HUES64 (cell line): ENCODE measurements around the gene S100A7. TPM values are rescaled to one million over a fixed set of nuclear protein-coding genes. Genes with fewer than 3 reads are reported as not detected.

Experiments used
- H3K27ac ChIP-seq: 2 replicates; pipeline ENCODE4 v1.7.0; 2013; ENCODE audit warnings: low read depth, low read length, inconsistent platforms
- H3K27me3 ChIP-seq: 2 replicates; pipeline ENCODE4 v1.6.1; 2013; ENCODE audit warnings: mild to moderate bottlenecking, low read length; ENCODE audit not compliant: insufficient read depth
- H3K36me3 ChIP-seq: 2 replicates; pipeline ENCODE4 v1.6.1; 2013; ENCODE audit warnings: mild to moderate bottlenecking, low read length; ENCODE audit not compliant: insufficient read depth
- H3K4me1 ChIP-seq: 2 replicates; pipeline ENCODE4 v1.6.1; 2013; ENCODE audit warnings: mild to moderate bottlenecking, low read length, moderate library complexity; ENCODE audit not compliant: insufficient read depth
- H3K4me3 ChIP-seq: 2 replicates; pipeline ENCODE4 v1.5.1; 2013; ENCODE audit warnings: mild to moderate bottlenecking, low read length, moderate library complexity
- H3K9ac ChIP-seq: 2 replicates; pipeline ENCODE4 v1.6.1; 2013; ENCODE audit warnings: mild to moderate bottlenecking, low read depth, low read length
- H3K9me3 ChIP-seq: 2 replicates; pipeline ENCODE4 v1.6.1; 2013; ENCODE audit warnings: low read depth, low read length; ENCODE audit not compliant: insufficient read depth
- WGBS: fragments of 150-250, 120-280 bp; methylation state at CpG from one replicate; pipeline ENCODE4 v1.1.7; 2013; ENCODE audit warnings: missing lambda C conversion rate; 5-methylcytosine and 5-hydroxymethylcytosine counted together
- polyA plus RNA-seq, 2 experiments: library from polyadenylated mRNA; stranded (reverse); fragments of 50-300 nt; gene quantifications; one replicate each; pipeline ENCODE4 v1.2.3, GENCODE V29; 2013

Gene S100A7
- polyA plus RNA-seq (2013, experiment 1 of 2) = not detected
- not detected for polyA plus RNA-seq (2013, experiment 2 of 2)

DNA sequence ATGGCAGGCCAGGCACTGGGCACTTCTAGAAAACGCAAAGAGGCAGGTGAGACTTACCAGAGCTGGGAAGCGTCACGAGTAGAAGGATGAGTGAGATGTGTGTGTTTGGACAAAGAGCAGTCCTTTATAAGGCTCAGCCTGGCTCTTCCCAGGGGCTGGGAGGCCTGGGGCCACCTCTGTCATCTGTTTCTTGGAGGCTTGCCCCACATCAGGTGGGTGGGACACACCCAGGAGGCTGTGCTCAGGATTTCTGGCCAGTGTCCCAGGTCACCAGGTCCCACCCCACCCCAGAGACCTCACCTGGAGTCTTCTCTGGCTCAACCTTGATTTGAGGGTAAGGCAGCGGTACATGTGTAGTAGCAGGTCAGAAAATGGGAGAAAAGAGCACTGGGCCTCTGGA lies at the start of gene S100A7:
Gene S100A7 (minus strand): TSS at position 101 of the 400 bp plus-strand sequence. CDS start 1,638 bp downstream, outside the sequence.
- Histone ChIP-seq H3K9ac (no peak within 1 kb of the TSS), H3K27me3 (no peaks in the 10 kb centered on the region), H3K4me3 (no peak within 1 kb of the TSS), H3K27ac (no peak within 1 kb of the TSS), H3K9me3 (no peaks in the 10 kb centered on the region), H3K36me3 (no peaks in the 10 kb centered on the region), H3K4me1 (no peaks in the 10 kb centered on the region)
- 90% methylated on average over 4 of the region's 4 CpGs for WGBS

DNA sequence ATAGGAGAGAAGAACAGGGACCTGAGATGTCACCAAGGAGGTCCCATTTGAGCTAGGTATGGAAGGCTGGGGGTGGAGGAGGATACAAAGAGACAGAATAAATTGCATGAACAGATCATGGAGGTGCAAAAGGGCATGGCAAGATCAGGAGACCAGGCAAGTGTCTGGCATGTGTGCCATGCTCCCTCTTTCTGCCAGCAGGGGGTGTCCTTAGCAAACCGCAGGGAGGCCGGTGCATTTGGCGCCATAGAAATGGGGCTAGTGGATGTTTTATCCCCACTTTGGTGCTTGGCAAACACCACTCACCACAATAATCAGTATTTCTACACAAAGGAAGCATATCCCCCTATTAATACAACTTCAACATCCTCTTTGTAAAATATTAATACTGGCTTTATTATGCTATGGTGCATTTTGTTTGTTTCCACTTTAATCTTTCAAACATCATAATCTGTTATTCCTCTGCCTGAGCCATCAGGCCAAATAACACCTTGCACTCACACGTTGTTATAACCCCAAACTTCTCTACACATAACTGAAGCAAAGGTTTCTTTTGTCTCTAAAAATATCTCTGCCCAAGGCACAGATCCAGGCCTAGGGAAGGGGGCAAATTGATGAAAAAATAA lies 49.4 kb upstream of the S100A7 start:
- Histone ChIP-seq H3K36me3 (no peaks in the 10 kb centered on the region), H3K27ac (no peak overlapping the region), H3K27me3 (peaks cover 3% of the 10 kb centered on the region; the same call in 1 of the 2 replicates), H3K4me1 (no peaks in the 10 kb centered on the region), H3K9me3 (no peaks in the 10 kb centered on the region), H3K4me3 (no peak overlapping the region), H3K9ac (no peak overlapping the region)
- 84% methylated on average over 4 of the region's 4 CpGs for WGBS

- 91% methylated on average over 3 of the region's 3 CpGs for WGBS
- Histone ChIP-seq H3K9ac (no peak overlapping the region), H3K36me3 (no peaks in the 10 kb centered on the region), H3K4me1 (no peaks in the 10 kb centered on the region), H3K9me3 (no peaks in the 10 kb centered on the region), H3K4me3 (no peak overlapping the region), H3K27ac (no peak overlapping the region), H3K27me3 (peaks cover 3% of the 10 kb centered on the region; the same call in 1 of the 2 replicates)
Measured at GRCh38 chr1:153509036-153509435, 48.6 kb upstream of the S100A7 start.

DNA sequence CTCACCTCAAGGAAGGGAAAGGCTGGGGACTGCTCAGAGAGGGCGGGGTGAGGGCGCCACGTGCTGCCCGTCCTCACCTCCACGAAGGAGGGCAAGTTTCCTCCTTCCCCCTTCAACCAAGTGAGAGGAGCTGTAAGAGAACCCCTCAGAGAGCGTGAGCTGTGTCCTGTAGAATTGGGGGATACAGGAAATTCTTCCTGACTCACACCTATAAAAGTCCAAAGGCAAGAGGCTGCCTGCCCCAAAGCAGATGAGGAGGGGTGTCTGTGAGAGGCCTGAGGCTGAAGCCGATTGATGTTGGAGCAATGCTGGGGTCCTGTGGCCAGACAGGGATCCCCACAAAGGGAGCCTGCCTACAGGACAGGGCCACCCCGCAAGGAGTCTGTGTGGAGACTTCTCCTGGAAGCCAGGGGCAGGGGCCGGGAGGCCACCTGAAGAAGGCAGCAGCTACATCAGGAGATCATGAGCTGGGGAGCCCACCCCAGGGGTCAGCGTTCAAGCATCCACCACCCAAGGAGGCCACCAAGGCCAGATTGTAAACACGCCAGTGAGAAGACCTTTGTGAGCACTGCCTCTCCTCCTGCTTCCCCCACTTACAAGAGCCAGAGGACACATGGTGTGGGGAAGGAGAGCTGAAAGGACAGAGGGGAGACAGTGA lies 47.6 kb upstream of the S100A7 start:
- 91% methylated on average over 9 of the region's 11 CpGs for WGBS
- Histone ChIP-seq H3K27ac (no peak overlapping the region), H3K4me1 (no peaks in the 10 kb centered on the region), H3K9ac (no peak overlapping the region), H3K27me3 (peaks cover 3% of the 10 kb centered on the region; the same call in 1 of the 2 replicates), H3K4me3 (no peak overlapping the region), H3K36me3 (no peaks in the 10 kb centered on the region), H3K9me3 (no peaks in the 10 kb centered on the region)

GRCh38 chr1:153506831-153507413 lies 46.5 kb upstream of the S100A7 start:
- H3K27me3 ChIP-seq = no peaks in the 10 kb centered on the region; the same call in 1 of the 2 replicates
- no peak overlapping the region for H3K27ac ChIP-seq
- 70% methylated on average over 7 of the region's 7 CpGs for WGBS
- no peaks in the 10 kb centered on the region for H3K4me1 ChIP-seq
- H3K36me3 ChIP-seq = no peaks in the 10 kb centered on the region
- no peak overlapping the region for H3K4me3 ChIP-seq
- H3K9me3 ChIP-seq = no peaks in the 10 kb centered on the region
- no peak overlapping the region for H3K9ac ChIP-seq

DNA sequence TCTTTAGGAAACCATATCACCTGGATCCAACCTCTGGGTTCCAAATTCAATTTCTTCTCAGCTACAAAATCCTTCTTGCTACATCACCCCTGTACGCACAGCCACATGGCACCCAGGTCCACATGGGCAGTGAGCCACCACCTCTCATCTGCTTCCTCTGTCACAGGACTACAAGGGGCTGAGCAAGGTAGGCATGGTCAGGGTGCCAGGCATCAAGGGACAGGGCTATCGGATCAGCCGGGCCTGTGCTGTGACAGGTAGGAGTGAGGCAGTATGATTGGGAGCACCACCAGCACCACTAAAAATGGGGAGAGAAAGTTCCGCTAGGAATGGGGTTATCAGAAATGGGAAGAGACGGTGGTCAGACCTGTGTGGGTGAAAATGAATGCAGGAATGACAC lies 45.9 kb upstream of the S100A7 start:
- 94% methylated on average over 5 of the region's 5 CpGs for WGBS
- no peaks in the 10 kb centered on the region; the same call in 1 of the 2 replicates for H3K27me3 ChIP-seq
- H3K27ac ChIP-seq = no peak overlapping the region
- no peaks in the 10 kb centered on the region for H3K4me1 ChIP-seq
- no peak overlapping the region for H3K9ac ChIP-seq
- H3K4me3 ChIP-seq = no peak overlapping the region
- no peaks in the 10 kb centered on the region for H3K36me3 ChIP-seq
- no peaks in the 10 kb centered on the region for H3K9me3 ChIP-seq

GRCh38 chr1:153505576-153505975 lies 45.1 kb upstream of the S100A7 start:
- Histone ChIP-seq H3K36me3 (no peaks in the 10 kb centered on the region), H3K4me1 (no peaks in the 10 kb centered on the region), H3K9ac (no peak overlapping the region), H3K4me3 (no peak overlapping the region), H3K27me3 (no peaks in the 10 kb centered on the region), H3K9me3 (no peaks in the 10 kb centered on the region), H3K27ac (no peak overlapping the region)
- 82% methylated on average over 1 of the region's 1 CpG for WGBS

DNA sequence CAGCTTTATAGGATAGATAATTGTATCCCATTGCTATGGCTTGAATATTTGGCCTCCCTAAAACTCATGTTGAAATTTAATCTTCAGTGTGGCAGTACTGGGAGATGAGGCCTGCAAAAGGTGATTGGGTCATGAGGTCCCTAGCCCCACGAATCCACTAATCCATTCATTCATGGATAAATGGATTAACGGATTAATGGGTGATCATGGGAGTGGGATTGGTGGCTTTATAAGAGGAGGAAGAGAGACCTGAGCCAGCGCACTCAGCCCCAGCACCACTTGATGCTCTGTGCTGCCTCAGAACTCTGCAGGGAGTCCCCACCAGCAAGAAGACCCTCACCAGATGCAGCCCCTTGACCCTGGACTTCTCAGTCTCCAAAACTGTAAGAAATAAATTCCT lies 43.3 kb upstream of the S100A7 start:
- WGBS = 98% methylated on average over 3 of the region's 3 CpGs
- H3K9me3 ChIP-seq = no peaks in the 10 kb centered on the region
- H3K36me3 ChIP-seq = no peaks in the 10 kb centered on the region
- H3K27me3 ChIP-seq = no peaks in the 10 kb centered on the region
- no peaks in the 10 kb centered on the region for H3K4me1 ChIP-seq
- no peak overlapping the region for H3K27ac ChIP-seq
- no peak overlapping the region for H3K9ac ChIP-seq
- no peak overlapping the region for H3K4me3 ChIP-seq

- no peak overlapping the region for H3K9ac ChIP-seq
- WGBS = 61% methylated on average over 2 of the region's 2 CpGs
- no peaks in the 10 kb centered on the region for H3K27me3 ChIP-seq
- no peak overlapping the region for H3K4me3 ChIP-seq
- no peak overlapping the region for H3K27ac ChIP-seq
- no peaks in the 10 kb centered on the region for H3K36me3 ChIP-seq
- H3K9me3 ChIP-seq = no peaks in the 10 kb centered on the region
- H3K4me1 ChIP-seq = peaks cover 5% of the 10 kb centered on the region; the same call in 1 of the 2 replicates
Measured at GRCh38 chr1:153498746-153499145, 38.3 kb upstream of the S100A7 start.

DNA sequence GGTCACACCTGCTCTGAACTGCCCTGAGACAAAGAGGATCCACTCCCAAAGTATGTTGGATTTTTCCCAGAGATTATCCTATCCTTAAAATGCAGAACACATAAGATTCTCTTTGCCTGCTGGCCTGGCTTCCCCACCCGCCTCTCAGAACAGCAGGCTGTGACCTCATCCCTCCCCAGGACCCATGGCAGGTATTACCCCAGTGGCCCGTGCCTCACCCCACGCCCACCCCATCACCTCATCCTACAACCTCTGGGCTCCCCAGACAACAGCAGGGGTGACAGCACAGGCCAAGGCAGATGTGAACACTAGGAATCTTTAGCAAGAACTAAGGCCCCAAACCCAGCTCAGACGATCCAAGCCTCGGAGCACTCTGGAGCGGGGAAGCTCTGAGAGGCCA lies 35.1 kb upstream of the S100A7 start:
- Histone ChIP-seq H3K4me3 (no peak overlapping the region), H3K27ac (no peak overlapping the region), H3K9ac (no peak overlapping the region), H3K9me3 (no peaks in the 10 kb centered on the region), H3K36me3 (no peaks in the 10 kb centered on the region), H3K27me3 (no peaks in the 10 kb centered on the region), H3K4me1 (peaks cover 5% of the 10 kb centered on the region)
- WGBS = 85% methylated on average over 6 of the region's 6 CpGs

- H3K4me3 ChIP-seq = no peak overlapping the region
- H3K9ac ChIP-seq = no peak overlapping the region
- H3K27ac ChIP-seq = no peak overlapping the region
- H3K36me3 ChIP-seq = no peaks in the 10 kb centered on the region
- 41% methylated on average over 6 of the region's 6 CpGs for WGBS
- H3K9me3 ChIP-seq = no peaks in the 10 kb centered on the region
- H3K27me3 ChIP-seq = no peaks in the 10 kb centered on the region
- H3K4me1 ChIP-seq = peaks cover 5% of the 10 kb centered on the region
Measured at GRCh38 chr1:153494976-153495535, 34.6 kb upstream of the S100A7 start.
